PC-9 (cell line): ENCODE results near the gene GTPBP10. TPM values are rescaled to one million over a fixed set of nuclear protein-coding genes. Genes with fewer than 3 reads are reported as not detected.

Experiments
- BruUV-seq: library from RNA; stranded (reverse); fragments of 400-500 nt; replicated peaks from 2 replicates; lab custom pipeline; 2021; lab: Mats Ljungman, UMichigan
- CTCF ChIA-PET: fragments of 300-600 bp; sonication (Branson Sonifier 250); formaldehyde crosslinking; loops from one replicate; lab custom pipeline; 2022; ENCODE audit warnings: antibody characterized with exemption; lab: Charles Lee
- POLR2A ChIA-PET: fragments of 300-600 bp; sonication (Branson Sonifier 250); formaldehyde crosslinking; loops from one replicate; lab custom pipeline; 2022; ENCODE audit warnings: antibody characterized with exemption; ENCODE audit not compliant: unreplicated experiment; lab: Charles Lee
- DNase-seq, 2 experiments: peaks; one replicate each; pipeline versions ENCODE4 v3.0.0 to v3.0.0-alpha.2; 2015 to 2022; ENCODE audit warnings: mixed read lengths in 1 of 2
- H2AFZ ChIP-seq: fragments of 200-600 bp; sonication (generic); 2 replicates; pipeline ENCODE4 v1.8.1; 2017; ENCODE audit warnings: antibody characterized with exemption
- H3F3A ChIP-seq: fragments of 200-600 bp; sonication (generic); 2 replicates; pipeline ENCODE4 v1.8.1; 2017; ENCODE audit warnings: antibody characterized with exemption, mild to moderate bottlenecking, low read depth; ENCODE audit not compliant: insufficient read depth
- H3K27ac ChIP-seq: fragments of 200-600 bp; sonication (generic); 2 replicates; pipeline ENCODE4 v1.6.1; 2016; ENCODE audit warnings: mixed run types
- H3K27me3 ChIP-seq: fragments of 200-600 bp; sonication (generic); 2 replicates; pipeline ENCODE4 v1.6.1; 2016; ENCODE audit warnings: low read depth, mixed run types; ENCODE audit not compliant: insufficient read depth
- H3K36me3 ChIP-seq: fragments of 200-600 bp; sonication (generic); 2 replicates; pipeline ENCODE4 v1.6.1; 2016; ENCODE audit warnings: low read depth, mixed run types
- H3K4me1 ChIP-seq: fragments of 200-600 bp; sonication (generic); replicated peaks from 2 replicates; pipeline ENCODE4 v1.6.1; 2016; ENCODE audit warnings: mixed run types; ENCODE audit not compliant: insufficient read depth
- H3K4me2 ChIP-seq: fragments of 200-600 bp; sonication (generic); 2 replicates; pipeline ENCODE4 v1.6.1; 2017; ENCODE audit warnings: mixed run types
- H3K4me3 ChIP-seq: fragments of 200-600 bp; sonication (generic); 2 replicates; pipeline ENCODE4 v1.6.1; 2016; ENCODE audit warnings: mixed run types
- H3K79me2 ChIP-seq: fragments of 200-600 bp; sonication (generic); 2 replicates; pipeline ENCODE4 v1.6.1; 2017; ENCODE audit warnings: low read depth, mixed run types
- H3K9me2 ChIP-seq: fragments of 200-600 bp; sonication (generic); 2 replicates; pipeline ENCODE4 v1.8.1; 2017; ENCODE audit warnings: mild to moderate bottlenecking; ENCODE audit not compliant: insufficient read depth
- H3K9me3 ChIP-seq: fragments of 200-600 bp; sonication (generic); 2 replicates; pipeline ENCODE4 v1.8.1; 2016; ENCODE audit warnings: low read depth; ENCODE audit not compliant: insufficient read depth
- H4K20me1 ChIP-seq: fragments of 200-600 bp; sonication (generic); 2 replicates; pipeline ENCODE4 v1.8.1; 2017; ENCODE audit not compliant: insufficient read depth
- CTCF ChIP-seq: fragments of 200-600 bp; sonication (generic); conservative IDR thresholded peaks from 2 replicates; pipeline ENCODE4 v1.6.1; 2017; ENCODE audit warnings: mixed run types, antibody characterized with exemption, mild to moderate bottlenecking, moderate library complexity
- EZH2 ChIP-seq: fragments of 200-600 bp; sonication (generic); IDR thresholded peaks from 2 replicates; pipeline ENCODE4 v1.8.0; 2017; ENCODE audit warnings: antibody characterized with exemption, low read depth
- intact Hi-C: fragments of 100-400 bp; cut with micrococcal nuclease; formaldehyde crosslinking; loops from one replicate; pipeline ENCODE4 v1.10.0; 2022; ENCODE audit not compliant: unreplicated experiment
- total RNA-seq: library from RNA; stranded (reverse); gene quantifications from 2 replicates; pipeline ENCODE4 v1.2.3, GENCODE V29; 2021

GTPBP10 gene
- total RNA-seq, 1 experiment from 2014 or later, result 36.7 TPM

- CTCF ChIA-PET, result interaction anchor here (0.6 to 1.4 kb wide), 3 partner anchors 98 to 115 kb away, joined by 3 to 6 read pairs (median 3); partner anchors contain the start of gene STEAP2
- no peak for DNase-seq
- H4K20me1 ChIP-seq, result no peaks in the 10 kb centered on the region
- H3K9me2 ChIP-seq, result no peaks in the 10 kb centered on the region
- no peak overlapping the region for H3K27ac ChIP-seq
- POLR2A ChIA-PET, result interaction anchor here (0.7 kb wide), 2 partner anchors 100 to 115 kb away, joined by 3 to 6 read pairs; no protein-coding TSS in a partner anchor
- no peak; the same call in 1 of the 2 replicates for TF ChIP-seq CTCF
- no peak for TF ChIP-seq EZH2
- H3K9me3 ChIP-seq, result no peaks in the 10 kb centered on the region
- H2AFZ ChIP-seq, result no peak overlapping the region
- intact Hi-C loops, result no loop called here
- no peaks in the 10 kb centered on the region for H3F3A ChIP-seq
- no peaks in the 10 kb centered on the region for H3K36me3 ChIP-seq
- H3K4me3 ChIP-seq, result no peak overlapping the region
- no peaks in the 10 kb centered on the region for H3K27me3 ChIP-seq
- H3K4me1 ChIP-seq, result no peaks in the 10 kb centered on the region
- BruUV-seq, result no TSS peak
- H3K4me2 ChIP-seq, result no peak overlapping the region
- no peaks in the 10 kb centered on the region for H3K79me2 ChIP-seq
Measured at GRCh38 chr7:90312745-90313144, 33.8 kb upstream of the GTPBP10 start.

- Histone ChIP-seq H3K9me2 (no peaks in the 10 kb centered on the region), H3K27ac (no peak overlapping the region), H3K4me2 (no peak overlapping the region), H3K36me3 (no peaks in the 10 kb centered on the region), H3K4me3 (no peak overlapping the region), H3K79me2 (no peaks in the 10 kb centered on the region), H3K27me3 (no peaks in the 10 kb centered on the region), H3K9me3 (no peaks in the 10 kb centered on the region), H3F3A (no peaks in the 10 kb centered on the region), H4K20me1 (no peaks in the 10 kb centered on the region), H3K4me1 (no peaks in the 10 kb centered on the region), H2AFZ (no peak overlapping the region)
- intact Hi-C loops, result no loop called here
- POLR2A ChIA-PET, result interaction anchor here (0.7 kb wide), 1 partner anchor 501 kb away, joined by 4 read pairs; no protein-coding TSS in a partner anchor
- BruUV-seq, result no TSS peak
- no peak for TF ChIP-seq CTCF
- DNase-seq, result no peak
- CTCF ChIA-PET, result no interaction called here
Measured at GRCh38 chr7:90313907-90314306, 32.6 kb upstream of the GTPBP10 start.

GRCh38 chr7:90320014-90320413 is 26.5 kb upstream of the GTPBP10 start:
- H2AFZ ChIP-seq, result no peak overlapping the region
- intact Hi-C loops, result no loop called here
- H3K27ac ChIP-seq, result no peak overlapping the region
- H3K27me3 ChIP-seq, result no peaks in the 10 kb centered on the region
- no peaks in the 10 kb centered on the region for H3K36me3 ChIP-seq
- no peak for TF ChIP-seq CTCF
- no peak for TF ChIP-seq EZH2
- no peaks in the 10 kb centered on the region for H3F3A ChIP-seq
- no peaks in the 10 kb centered on the region for H3K9me2 ChIP-seq
- ChIA-PET CTCF (interaction anchor here (0.5 kb wide), 1 partner anchor 592 kb away, joined by 3 read pairs; no protein-coding TSS in a partner anchor), POLR2A (no interaction called here)
- no peaks in the 10 kb centered on the region for H3K79me2 ChIP-seq
- H3K9me3 ChIP-seq, result no peaks in the 10 kb centered on the region
- no peaks in the 10 kb centered on the region for H3K4me1 ChIP-seq
- H3K4me3 ChIP-seq, result no peak overlapping the region
- H3K4me2 ChIP-seq, result no peak overlapping the region
- no peaks in the 10 kb centered on the region for H4K20me1 ChIP-seq
- no TSS peak for BruUV-seq
- no peak for DNase-seq
